ENCODE measurements around the gene C1orf226. TPM values are rescaled to one million over a fixed set of nuclear protein-coding genes. Genes with fewer than 3 reads are reported as not detected.

C1orf226 gene
- total RNA-seq, 2 experiments from 2014 or later = not detected

DNA sequence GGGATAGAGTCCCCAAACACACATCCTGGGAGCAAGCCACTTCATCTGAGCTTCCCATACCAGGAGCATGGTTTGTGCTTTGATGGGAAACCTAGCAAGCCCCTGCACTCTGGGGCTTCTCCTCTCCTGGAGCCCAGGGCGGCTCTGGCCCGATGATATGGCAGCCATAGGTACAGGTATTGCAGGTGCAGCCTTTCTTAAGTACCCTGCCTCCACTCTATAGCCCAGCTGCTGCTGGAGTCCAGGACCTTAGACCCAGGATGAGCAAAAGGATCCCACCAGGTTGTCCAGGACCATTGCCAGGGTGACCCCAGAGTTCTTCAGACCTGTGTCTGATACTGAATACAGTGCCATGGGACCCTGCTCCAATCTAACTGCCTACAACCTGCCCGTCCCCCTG is 4.2 kb downstream of the C1orf226 start:
- Histone ChIP-seq H3K27me3 (ENCODE audit: control insufficient read depth in 1 of 2, insufficient read depth in 2 of 2, low read length in 2 of 2) (peaks cover 2 to 6% of the 10 kb centered on the region in 2 experiments), H3K36me3 (ENCODE audit: insufficient read depth, low read length) (no peaks in the 10 kb centered on the region), H3K4me3 (ENCODE audit: low read length) (no peak overlapping the region), H3K4me1 (ENCODE audit: insufficient read depth, low read length) (no peaks in the 10 kb centered on the region), H3K9me3 (ENCODE audit: control insufficient read depth in 1 of 2, insufficient read depth in 1 of 2, low read length in 2 of 2) (no peaks in the 10 kb centered on the region), H3K27ac (ENCODE audit: low read depth in 1 of 2, low read length in 2 of 2) (no peak overlapping the region)
- Mint-ChIP-seq H3K27ac (no peak overlapping the region), H3K36me3 (ENCODE audit: low read depth) (no peaks in the 10 kb centered on the region), H3K9me3 (no peaks in the 10 kb centered on the region), H3K27me3 (peaks cover 16% of the 10 kb centered on the region), H3K4me3 (no peak overlapping the region), H3K4me1 (ENCODE audit: low read depth) (no peaks in the 10 kb centered on the region)
- DNase-seq = no peak
- POLR2A ChIA-PET = no interaction called here
- TF ChIP-seq, protein P1, sequence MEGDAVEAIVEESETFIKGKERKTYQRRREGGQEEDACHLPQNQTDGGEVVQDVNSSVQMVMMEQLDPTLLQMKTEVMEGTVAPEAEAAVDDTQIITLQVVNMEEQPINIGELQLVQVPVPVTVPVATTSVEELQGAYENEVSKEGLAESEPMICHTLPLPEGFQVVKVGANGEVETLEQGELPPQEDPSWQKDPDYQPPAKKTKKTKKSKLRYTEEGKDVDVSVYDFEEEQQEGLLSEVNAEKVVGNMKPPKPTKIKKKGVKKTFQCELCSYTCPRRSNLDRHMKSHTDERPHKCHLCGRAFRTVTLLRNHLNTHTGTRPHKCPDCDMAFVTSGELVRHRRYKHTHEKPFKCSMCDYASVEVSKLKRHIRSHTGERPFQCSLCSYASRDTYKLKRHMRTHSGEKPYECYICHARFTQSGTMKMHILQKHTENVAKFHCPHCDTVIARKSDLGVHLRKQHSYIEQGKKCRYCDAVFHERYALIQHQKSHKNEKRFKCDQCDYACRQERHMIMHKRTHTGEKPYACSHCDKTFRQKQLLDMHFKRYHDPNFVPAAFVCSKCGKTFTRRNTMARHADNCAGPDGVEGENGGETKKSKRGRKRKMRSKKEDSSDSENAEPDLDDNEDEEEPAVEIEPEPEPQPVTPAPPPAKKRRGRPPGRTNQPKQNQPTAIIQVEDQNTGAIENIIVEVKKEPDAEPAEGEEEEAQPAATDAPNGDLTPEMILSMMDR (IDR thresholded peaks at IDR 0.05) = no peak
- ATAC-seq (ENCODE audit: poor library complexity) = no peak
- CTCF ChIA-PET = interaction anchor here (0.6 kb wide), 1 partner anchor 14 kb away, joined by 3 read pairs; no protein-coding TSS in a partner anchor
- intact Hi-C loops (cut with DNase I, micrococcal nuclease) = no loop called here

DNA sequence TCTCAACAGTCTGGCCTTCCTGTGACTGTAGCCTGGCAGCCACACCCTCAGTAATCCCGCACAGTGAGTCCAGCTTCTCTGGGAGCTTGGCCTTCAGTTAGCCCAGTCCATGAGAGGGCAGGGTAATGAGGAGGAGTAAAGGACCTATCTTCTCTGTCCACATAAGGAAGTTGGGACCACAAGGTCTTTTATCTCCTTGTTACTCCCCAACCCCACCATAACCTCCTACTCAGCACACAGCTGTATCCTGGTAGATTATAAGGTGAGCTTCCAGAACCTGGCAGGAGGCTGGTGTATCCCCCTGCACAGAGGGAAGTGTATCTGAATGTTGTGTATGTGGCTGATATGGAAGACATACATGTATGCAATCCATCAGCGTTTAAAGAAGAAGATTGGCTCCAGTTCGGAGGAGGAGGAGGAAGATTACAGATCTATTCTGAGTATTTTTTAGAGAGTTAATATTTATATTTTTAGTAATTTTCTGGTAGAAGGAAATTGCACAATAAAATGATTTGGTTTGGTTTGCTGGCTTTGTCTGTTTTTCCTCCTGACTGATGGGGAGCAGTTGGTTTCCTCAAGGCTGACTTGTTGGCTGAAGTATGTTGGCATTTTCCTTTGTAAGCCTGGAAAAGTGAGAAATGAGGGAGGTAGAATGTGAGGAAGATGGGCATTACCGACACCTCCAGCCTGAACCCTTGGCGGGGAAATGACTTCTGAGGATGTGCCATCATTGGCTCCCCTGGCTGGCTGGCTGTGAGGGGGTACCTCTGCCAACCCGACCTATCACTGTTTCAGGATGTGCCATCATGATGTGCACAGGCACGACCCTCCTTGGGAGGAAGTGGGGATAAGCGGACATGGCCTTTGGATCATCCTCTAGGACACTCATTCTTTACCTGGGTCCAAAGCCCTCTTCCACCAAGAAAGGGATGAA is 5.0 kb downstream of the C1orf226 start:
- TF ChIP-seq, protein P1 (IDR thresholded peaks at IDR 0.05) = no peak
- no peaks in the 10 kb centered on the region for H3K4me1 ChIP-seq (ENCODE audit: insufficient read depth, low read length)

DNA sequence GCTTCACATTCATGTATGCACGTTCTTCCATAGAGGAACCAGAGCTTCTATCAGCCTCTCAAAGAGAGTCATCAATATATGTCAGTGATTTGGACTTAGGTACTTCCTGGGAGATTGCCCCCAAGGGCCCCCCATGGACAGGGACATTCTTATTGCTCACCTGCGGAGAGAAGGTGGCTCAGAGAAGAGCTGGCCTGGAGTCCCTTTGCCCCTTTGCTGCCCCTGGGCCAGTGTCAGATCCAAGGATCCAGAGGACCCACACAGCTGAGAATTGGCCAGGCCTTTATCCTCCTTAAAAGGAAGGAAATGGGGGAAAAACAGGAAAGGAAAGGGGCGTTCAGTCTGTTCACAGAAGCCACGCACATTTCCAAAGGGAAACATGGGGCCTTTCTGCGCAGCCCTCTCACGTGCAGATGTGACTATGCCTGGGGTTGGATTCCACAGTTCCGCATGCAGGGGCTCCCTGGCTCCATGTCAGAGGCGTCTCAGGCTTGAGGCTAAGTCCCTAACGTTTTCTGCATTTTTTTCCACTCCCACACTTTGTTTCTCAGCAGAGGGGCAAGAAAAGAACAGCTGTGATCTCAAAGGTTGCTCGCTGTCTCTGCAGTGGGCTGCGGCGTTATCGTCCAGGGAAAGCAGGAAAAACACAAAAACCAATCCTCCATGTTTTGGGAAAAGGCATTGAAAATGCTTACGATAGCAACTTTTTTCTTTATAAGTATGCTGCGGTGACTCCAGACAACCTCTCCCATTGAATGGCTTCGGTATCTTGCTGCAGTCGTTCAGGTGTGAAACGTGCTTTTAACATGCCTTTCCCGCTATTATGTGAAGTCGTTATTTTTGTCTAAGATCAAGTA is 5.9 kb downstream of the C1orf226 start:
- no peak for ATAC-seq (ENCODE audit: poor library complexity)
- ChIA-PET CTCF (no interaction called here), POLR2A (no interaction called here)
- no peak for DNase-seq
- H3K4me1 Mint-ChIP-seq (ENCODE audit: low read depth) = no peaks in the 10 kb centered on the region
- H3K36me3 ChIP-seq (ENCODE audit: insufficient read depth, low read length) = no peaks in the 10 kb centered on the region
- H3K36me3 Mint-ChIP-seq (ENCODE audit: low read depth) = no peaks in the 10 kb centered on the region
- H3K9me3 ChIP-seq (ENCODE audit: control insufficient read depth in 1 of 2, insufficient read depth in 1 of 2, low read length in 2 of 2) = no peaks in the 10 kb centered on the region
- H3K4me1 ChIP-seq (ENCODE audit: insufficient read depth, low read length) = no peaks in the 10 kb centered on the region
- H3K27ac ChIP-seq (ENCODE audit: low read depth in 1 of 2, low read length in 2 of 2) = no peak overlapping the region
- no peak overlapping the region for H3K27ac Mint-ChIP-seq
- H3K4me3 Mint-ChIP-seq = no peak overlapping the region
- TF ChIP-seq, protein P1 (IDR thresholded peaks at IDR 0.05) = no peak
- peaks cover under 1 to 6% of the 10 kb centered on the region in 2 experiments for H3K27me3 ChIP-seq (ENCODE audit: control insufficient read depth in 1 of 2, insufficient read depth in 2 of 2, low read length in 2 of 2)
- peaks cover 23% of the 10 kb centered on the region for H3K27me3 Mint-ChIP-seq
- no peaks in the 10 kb centered on the region for H3K9me3 Mint-ChIP-seq
- intact Hi-C loops (cut with DNase I, micrococcal nuclease) = no loop called here
- H3K4me3 ChIP-seq (ENCODE audit: low read length) = no peak overlapping the region

More for the DNA sequence above, 5.0 kb downstream of the C1orf226 start:
- Mint-ChIP-seq H3K9me3 (no peaks in the 10 kb centered on the region), H3K27ac (no peak overlapping the region), H3K4me1 (ENCODE audit: low read depth) (no peaks in the 10 kb centered on the region), H3K4me3 (no peak overlapping the region), H3K27me3 (peaks cover 16% of the 10 kb centered on the region), H3K36me3 (ENCODE audit: low read depth) (no peaks in the 10 kb centered on the region)
- ChIA-PET POLR2A (no interaction called here), CTCF (interaction anchor here (0.6 kb wide), 1 partner anchor 13 kb away, joined by 3 read pairs; no protein-coding TSS in a partner anchor)
- Histone ChIP-seq H3K27me3 (ENCODE audit: control insufficient read depth in 1 of 2, insufficient read depth in 2 of 2, low read length in 2 of 2) (peaks cover 2 to 6% of the 10 kb centered on the region in 2 experiments), H3K4me3 (ENCODE audit: low read length) (no peak overlapping the region), H3K9me3 (ENCODE audit: control insufficient read depth in 1 of 2, insufficient read depth in 1 of 2, low read length in 2 of 2) (no peaks in the 10 kb centered on the region), H3K27ac (ENCODE audit: low read depth in 1 of 2, low read length in 2 of 2) (no peak overlapping the region), H3K36me3 (ENCODE audit: insufficient read depth, low read length) (no peaks in the 10 kb centered on the region)
- ATAC-seq (ENCODE audit: poor library complexity) = no peak
- no peak for DNase-seq
- intact Hi-C loops (cut with DNase I, micrococcal nuclease) = no loop called here

Data from CD4-positive, alpha-beta T cell (primary cell).